Thyroid gland (tissue), 4 donors: ENCODE measurements around the gene FGF11. TPM values are rescaled to one million over a fixed set of nuclear protein-coding genes. Genes with fewer than 3 reads are reported as not detected.

Source experiments
- DNase-seq, 2 donors: peaks; one replicate each; pipeline ENCODE4 v3.0.0-alpha.2; 2019
- H3K27ac ChIP-seq, 3 donors: fragments of 200-600 bp; sonication (generic); 1 replicate in 2 of 3; 2 replicates in 1 of 3; pipeline ENCODE4 v1.5.1; 2016 to 2019; ENCODE audit warnings: mild to moderate bottlenecking in 1 of 3, moderate library complexity in 1 of 3
- H3K27me3 ChIP-seq: fragments of 200-600 bp; sonication (generic); one replicate; pipeline ENCODE4 v1.5.1; 2019
- H3K36me3 ChIP-seq, 2 donors: fragments of 200-600 bp; sonication (generic); one replicate each; pipeline ENCODE4 v1.5.1; 2016 to 2019
- H3K4me1 ChIP-seq, 2 donors: fragments of 200-600 bp; sonication (generic); one replicate each; pipeline ENCODE4 v1.5.1; 2017 to 2019
- H3K4me3 ChIP-seq, 3 donors: fragments of 200-600 bp; sonication (generic); replicated peaks in 1 of 3; 1 replicate in 2 of 3; 2 replicates in 1 of 3; pipeline ENCODE4 v1.5.1; 2016; ENCODE audit warnings: mild to moderate bottlenecking in 1 of 3
- H3K9me3 ChIP-seq: fragments of 200-600 bp; sonication (generic); one replicate; pipeline ENCODE4 v1.5.1; 2017
- CTCF ChIP-seq, 6 experiments: fragments of 200-600 bp in 3 of 6; fragments of 450-650 bp in 3 of 6; sonication (generic) in 3 of 6; IDR thresholded peaks; one replicate each; pipeline ENCODE4 v1.5.1; 2016 to 2019; ENCODE audit warnings: antibody characterized with exemption in 6 of 6, mild to moderate bottlenecking in 2 of 6, inconsistent platforms in 1 of 6, moderate library complexity in 1 of 6
- POLR2A ChIP-seq, 2 donors: fragments of 450-650 bp; IDR thresholded peaks; one replicate each; pipeline ENCODE4 v1.6.1; 2017; ENCODE audit warnings: antibody characterized with exemption in 2 of 2, mild to moderate bottlenecking in 2 of 2, moderate library complexity in 1 of 2
- WGBS, 2 donors: methylation state at CpG; one replicate each; pipeline ENCODE4 v1.1.5; 2017; 5-methylcytosine and 5-hydroxymethylcytosine counted together
- intact Hi-C: fragments of 100-400 bp; cut with DNase I; formaldehyde crosslinking; loops from one replicate; pipeline ENCODE4 v1.15.1; 2023
- total RNA-seq, 4 donors: library from RNA; depleted of rRNA; stranded (reverse); fragments of >200 nt; gene quantifications; one replicate each; pipeline ENCODE4 v1.2.3, GENCODE V29; 2016

The FGF11 gene
- total RNA-seq, 4 donors from 2014 or later, result 4.3 to 12.1 (median 10.5) TPM

- peak; percentile 45 to 61 for DNase-seq
Measured at GRCh38 chr17:7393613-7394451, 45.5 kb upstream of the FGF11 start.

GRCh38 chr17:7394452-7395191, 44.7 kb upstream of the FGF11 start, which contains the start of gene PLSCR3:
Gene PLSCR3 (minus strand): TSS chr17:7394525. CDS start chr17:7394110, 415 bp downstream.
- TF ChIP-seq POLR2A (IDR thresholded peaks at IDR 0.05) (peak in 1 of 2 donors; percentile 91), CTCF (IDR thresholded peaks at IDR 0.05) (peak in 5 of 6 experiments; percentile 20 to 46 (median 41))
- 1 to 5% methylated on average over 12 to 15 of the region's 71 CpGs for WGBS, 2 donors
- Histone ChIP-seq H3K9me3 (no peaks in the 10 kb centered on the region), H3K4me1 (peaks cover 11 to 18% of the 10 kb centered on the region in 2 donors), H3K27me3 (no peaks in the 10 kb centered on the region), H3K36me3 (peaks cover 0 to 5% of the 10 kb centered on the region in 2 donors), H3K27ac (peak within 1 kb of the TSS; percentile 72 to 93 (median 92)), H3K4me3 (peak within 1 kb of the TSS; percentile 65 to 79 (median 67))
- DNase-seq, result peak; percentile 86 to 89
- intact Hi-C loops, result no loop called here

More at GRCh38 chr17:7393613-7394451, 45.5 kb upstream of the FGF11 start:
- WGBS, 2 donors, result 7 to 13% methylated on average over 33 to 39 of the region's 48 CpGs
- H3K4me1 ChIP-seq, result peaks cover 11 to 18% of the 10 kb centered on the region in 2 donors
- H3K27me3 ChIP-seq, result no peaks in the 10 kb centered on the region
- no peak for TF ChIP-seq CTCF (IDR thresholded peaks at IDR 0.05)
- no peak for TF ChIP-seq POLR2A (IDR thresholded peaks at IDR 0.05)
- peaks cover 3 to 13% of the 10 kb centered on the region in 2 donors for H3K36me3 ChIP-seq
- H3K9me3 ChIP-seq, result no peaks in the 10 kb centered on the region
- H3K27ac ChIP-seq, result peak overlapping the region; percentile 72 to 93 (median 92)
- intact Hi-C loops, result no loop called here
- H3K4me3 ChIP-seq, result peak overlapping the region; percentile 65 to 79 (median 67)

- TF ChIP-seq CTCF (IDR thresholded peaks at IDR 0.05), result no peak
- H3K27me3 ChIP-seq, result no peaks in the 10 kb centered on the region
- no peak overlapping the region for H3K27ac ChIP-seq
- intact Hi-C loops, result no loop called here
- DNase-seq, result no peak
- H3K9me3 ChIP-seq, result no peaks in the 10 kb centered on the region
- no peak overlapping the region for H3K4me3 ChIP-seq
- H3K36me3 ChIP-seq, result no peaks in the 10 kb centered on the region
- 90 to 98% methylated on average over 4 of the region's 4 CpGs for WGBS, 2 donors
- H3K4me1 ChIP-seq, result peaks cover 11 to 18% of the 10 kb centered on the region in 2 donors
Measured at GRCh38 chr17:7396147-7396546, 43.2 kb upstream of the FGF11 start.

- DNase-seq, result no peak
- Histone ChIP-seq H3K27ac (no peak overlapping the region), H3K4me1 (peaks cover 16 to 22% of the 10 kb centered on the region in 2 donors), H3K36me3 (no peaks in the 10 kb centered on the region), H3K4me3 (no peak overlapping the region), H3K27me3 (no peaks in the 10 kb centered on the region), H3K9me3 (no peaks in the 10 kb centered on the region)
- 82 to 87% methylated on average over 2 of the region's 2 CpGs for WGBS, 2 donors
- intact Hi-C loops, result no loop called here
- no peak for TF ChIP-seq POLR2A (IDR thresholded peaks at IDR 0.05)
- TF ChIP-seq CTCF (IDR thresholded peaks at IDR 0.05), result no peak
Measured at GRCh38 chr17:7398612-7399011, 40.7 kb upstream of the FGF11 start.
